Measurements from ENCODE around the gene IL31RA.
"Not testable (repeated sequence)": the region's sequence is repeated elsewhere in the genome, so short reads cannot be mapped to it uniquely, and the experiment has no call there.

The IL31RA gene

DNA sequence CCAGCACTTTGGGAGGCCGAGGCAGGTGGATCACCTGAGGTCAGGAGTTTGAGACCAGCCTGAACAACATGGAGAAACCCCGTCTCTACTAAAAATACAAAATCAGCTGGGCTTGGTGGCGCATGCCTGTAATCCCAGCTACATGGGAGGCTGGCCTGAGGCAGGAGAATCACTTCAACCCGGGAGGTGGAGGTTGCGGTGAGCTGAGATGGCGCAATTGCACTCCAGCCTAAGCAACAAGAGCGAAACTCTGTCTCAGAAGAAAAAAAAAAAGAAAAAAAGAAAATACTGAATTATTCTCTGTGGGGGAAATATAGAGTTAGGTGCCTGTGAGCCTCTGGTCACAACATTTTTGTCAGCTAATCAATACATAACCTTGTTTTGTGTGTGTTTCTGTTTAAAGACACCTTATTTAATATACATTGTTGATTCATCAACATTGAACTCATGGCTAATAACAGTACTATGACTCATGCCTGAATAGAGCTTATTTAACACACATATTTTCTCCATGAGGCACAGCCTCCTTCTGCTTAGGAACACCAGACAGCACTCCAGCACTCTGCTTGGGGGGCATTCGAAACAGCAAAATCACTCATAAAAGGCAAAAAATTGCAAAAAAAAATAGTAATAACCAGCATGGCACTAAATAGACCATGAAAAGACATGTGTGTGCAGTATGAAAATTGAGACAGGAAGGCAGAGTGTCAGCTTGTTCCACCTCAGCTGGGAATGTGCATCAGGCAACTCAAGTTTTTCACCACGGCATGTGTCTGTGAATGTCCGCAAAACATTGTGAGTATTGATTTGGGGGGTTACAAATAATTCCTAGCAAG lies at the start of gene IL31RA:
TSS of gene IL31RA (plus strand) at position 519 of the 836 bp plus-strand sequence. CDS start at position 733, 214 bp downstream.
- DNase-seq = peak; percentile 76

- DNase-seq = not testable (repeated sequence)
Observed at GRCh38 chr5:55808814-55809213, 42.3 kb upstream of the IL31RA start.

- DNase-seq = not testable (repeated sequence)
Observed at GRCh38 chr5:55815939-55816338, 35.2 kb upstream of the IL31RA start.

DNA sequence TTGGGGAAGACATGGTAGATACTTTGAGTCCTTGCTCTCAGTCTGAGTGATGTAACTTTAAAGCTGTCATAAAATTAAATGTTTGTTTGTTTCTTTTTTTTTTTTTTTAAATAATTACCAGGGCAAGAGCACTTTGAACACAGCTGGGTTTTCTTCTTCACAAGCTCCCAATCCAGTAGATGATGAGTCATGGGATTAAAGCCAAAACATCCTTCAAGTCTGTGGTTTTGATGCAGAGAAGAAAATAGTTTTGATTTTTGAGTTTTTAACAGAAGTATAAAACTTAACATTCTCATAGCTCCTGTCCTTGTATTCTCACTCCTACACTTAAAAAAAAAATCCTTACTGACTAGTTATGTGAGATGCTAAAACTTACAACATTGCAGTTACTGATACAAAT lies 34.8 kb upstream of the IL31RA start:
- DNase-seq = peak; percentile 55

GRCh38 chr5:55817030-55817429 lies 34.1 kb upstream of the IL31RA start:
- DNase-seq = no peak

- no peak for DNase-seq
Observed at GRCh38 chr5:55820488-55820887, 30.7 kb upstream of the IL31RA start.

DNA sequence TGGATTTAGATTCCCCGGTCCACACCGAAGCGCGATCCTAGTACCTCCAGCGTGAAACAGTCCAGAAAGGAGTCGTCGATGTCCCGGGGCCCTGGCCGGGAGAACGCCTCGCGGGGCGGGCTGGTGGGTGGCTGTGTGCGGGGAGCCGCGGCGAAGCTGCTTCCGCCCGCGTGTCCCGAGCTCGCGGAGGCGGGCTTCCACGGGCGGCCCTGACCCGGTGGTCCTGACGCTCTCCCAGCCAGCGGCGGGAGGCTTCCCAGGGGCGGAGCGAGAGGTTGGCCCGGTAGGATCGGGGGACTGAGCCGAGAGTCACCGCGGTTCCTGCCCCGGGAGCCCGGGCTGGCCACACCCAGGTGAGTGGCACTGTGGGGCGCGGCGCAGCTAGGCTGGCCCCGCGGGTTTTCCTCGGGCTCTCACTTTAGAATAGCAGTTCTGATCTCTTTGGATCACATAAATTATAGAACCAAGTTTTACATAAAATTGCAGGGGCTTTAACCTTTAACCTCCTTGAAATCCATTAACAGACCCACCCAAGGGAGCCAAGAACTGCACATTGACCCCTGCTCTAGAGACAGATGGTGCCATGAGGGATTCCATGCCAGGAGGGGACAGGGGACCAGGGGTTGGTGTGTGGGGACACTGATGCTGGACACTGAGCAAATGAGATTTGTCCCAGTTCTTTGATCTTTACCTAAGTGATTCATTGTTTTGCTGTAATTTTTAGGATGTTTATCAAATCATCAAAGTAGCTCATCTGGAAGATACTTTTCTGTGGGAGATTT lies 29.2 kb upstream of the IL31RA start:
- no peak for DNase-seq

GRCh38 chr5:55823151-55823796 lies 27.9 kb upstream of the IL31RA start:
- no peak for DNase-seq

- no peak for DNase-seq
Observed at GRCh38 chr5:55829956-55830355, 21.2 kb upstream of the IL31RA start.

- no peak for DNase-seq
Observed at GRCh38 chr5:55832446-55832845, 18.7 kb upstream of the IL31RA start.

GRCh38 chr5:55836191-55836590 lies 15.0 kb upstream of the IL31RA start:
- DNase-seq = no peak

GRCh38 chr5:55841976-55842375 lies 9.2 kb upstream of the IL31RA start:
- no peak for DNase-seq

- DNase-seq = no peak
Observed at GRCh38 chr5:55847837-55848236, 3.3 kb upstream of the IL31RA start.

DNA sequence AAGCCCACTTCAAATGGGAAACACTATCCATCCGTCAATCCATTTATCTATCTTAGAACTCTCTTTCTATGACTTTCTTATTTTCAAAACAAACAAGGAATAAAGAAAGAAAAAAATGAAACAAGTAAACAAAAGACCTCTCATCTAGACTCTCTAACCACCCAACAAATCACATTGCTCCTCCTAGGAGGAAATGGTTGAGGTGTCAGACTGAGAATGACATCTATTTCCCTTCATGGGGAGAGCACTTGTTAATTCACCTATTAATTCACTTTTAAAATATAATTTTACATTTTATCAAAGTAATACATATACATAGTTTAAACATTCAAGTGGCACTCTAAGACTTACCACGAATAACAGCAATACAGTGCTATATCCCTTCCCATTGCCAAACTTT lies 2.4 kb upstream of the IL31RA start:
- no peak for DNase-seq

- no peak for DNase-seq
Observed at GRCh38 chr5:55851675-55851979, 470 bp downstream of the IL31RA start.

DNA sequence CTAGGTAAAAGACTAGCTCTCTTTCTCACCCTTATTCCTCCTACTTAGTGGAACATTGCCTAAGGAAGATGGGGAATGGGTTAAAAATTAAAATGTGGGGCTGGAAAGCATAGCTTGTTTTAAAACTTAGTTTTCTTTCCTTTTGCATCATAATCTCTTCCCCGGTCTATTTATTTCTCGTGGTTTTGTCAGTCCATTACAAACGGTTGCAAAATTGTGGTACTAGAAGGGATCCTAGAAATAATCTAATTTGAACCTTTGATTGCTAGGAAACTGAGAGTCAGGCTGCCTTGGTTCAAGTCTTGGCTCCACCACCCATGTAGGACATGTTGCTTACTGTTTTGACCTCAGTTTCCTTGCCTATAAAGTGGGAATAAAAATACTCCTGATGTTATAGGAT lies 1.3 kb downstream of the IL31RA start:
- DNase-seq = peak; percentile 64

GRCh38 chr5:55853041-55853670 lies 2.0 kb downstream of the IL31RA start:
- peak; percentile 63 for DNase-seq

DNA sequence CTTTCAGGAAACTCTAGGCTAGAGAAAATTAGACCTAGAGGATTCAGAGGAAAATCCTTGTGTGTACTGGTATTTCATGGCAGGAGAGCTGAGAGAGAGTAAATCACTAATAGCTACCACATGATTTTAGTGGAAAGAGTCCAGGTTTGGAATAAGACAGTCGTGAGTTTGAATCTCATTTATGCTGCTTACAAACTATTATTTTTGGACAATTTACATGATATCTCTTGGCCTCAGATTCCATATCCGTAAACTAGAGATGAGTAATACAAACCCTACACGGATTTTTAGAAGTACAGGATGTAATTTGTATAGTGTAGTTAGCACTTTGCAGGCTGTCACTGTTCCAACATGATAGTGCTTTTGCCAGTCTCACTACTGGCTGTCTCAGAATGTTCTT lies 2.7 kb downstream of the IL31RA start:
- DNase-seq = no peak

DNA sequence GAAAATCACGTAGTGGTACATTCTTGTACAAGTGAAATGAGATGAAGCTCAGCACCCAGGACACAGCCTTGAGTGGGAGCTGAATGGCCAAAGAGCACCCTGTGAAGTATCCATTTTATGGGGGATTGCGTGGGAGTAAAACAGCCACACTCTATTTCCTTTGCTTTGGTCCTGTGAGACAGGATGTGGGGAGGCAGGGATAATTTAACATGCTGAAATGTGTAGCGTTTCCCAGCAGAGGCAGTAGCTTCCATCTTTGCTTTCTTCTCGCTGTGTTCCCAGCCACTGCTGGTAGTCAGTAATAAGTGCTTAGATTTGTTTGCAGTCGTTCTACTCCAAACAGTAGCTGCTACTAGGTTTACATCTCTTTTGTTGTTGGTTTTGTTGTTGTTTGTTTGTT lies 4.4 kb downstream of the IL31RA start:
- DNase-seq = peak; percentile 57

DNA sequence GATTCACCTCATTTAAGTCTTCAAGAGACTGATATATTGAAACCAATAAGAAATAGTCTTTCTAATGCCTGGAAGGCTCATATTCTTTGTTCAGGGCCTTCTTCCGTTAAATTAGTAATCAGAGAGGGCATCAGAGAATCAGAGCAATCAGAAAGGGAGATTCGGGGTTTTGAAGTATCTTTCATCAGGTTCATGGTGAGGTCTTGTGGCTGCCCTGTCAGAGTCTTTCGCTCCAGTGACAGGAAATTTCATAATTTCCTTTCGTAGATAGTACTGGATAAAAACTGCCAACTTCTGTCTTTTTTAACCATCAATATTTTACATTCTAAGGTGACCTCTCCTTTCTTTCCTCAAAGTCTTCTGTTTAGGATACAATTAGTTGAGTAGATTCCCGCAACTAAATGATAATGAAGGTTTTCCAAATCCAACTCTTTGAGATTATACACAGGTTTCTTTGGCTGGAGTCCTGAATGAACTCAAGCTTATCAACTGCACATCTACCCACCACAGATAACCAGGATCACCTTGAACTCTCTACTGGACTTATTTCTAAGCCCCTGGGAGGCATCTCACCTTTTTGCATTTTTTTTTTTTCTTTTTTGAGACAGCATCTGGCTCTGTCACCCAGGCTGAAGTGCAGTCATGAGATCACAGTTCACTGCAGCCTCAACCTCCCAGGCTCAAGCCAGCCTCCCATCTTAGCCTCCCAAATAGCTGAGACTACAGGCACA lies 5.5 kb downstream of the IL31RA start:
- DNase-seq = peak; percentile 93

- DNase-seq = peak; percentile 24
Observed at GRCh38 chr5:55857247-55857640, 6.1 kb downstream of the IL31RA start.

GRCh38 chr5:55858104-55858503 lies 6.9 kb downstream of the IL31RA start:
- no peak for DNase-seq

DNA sequence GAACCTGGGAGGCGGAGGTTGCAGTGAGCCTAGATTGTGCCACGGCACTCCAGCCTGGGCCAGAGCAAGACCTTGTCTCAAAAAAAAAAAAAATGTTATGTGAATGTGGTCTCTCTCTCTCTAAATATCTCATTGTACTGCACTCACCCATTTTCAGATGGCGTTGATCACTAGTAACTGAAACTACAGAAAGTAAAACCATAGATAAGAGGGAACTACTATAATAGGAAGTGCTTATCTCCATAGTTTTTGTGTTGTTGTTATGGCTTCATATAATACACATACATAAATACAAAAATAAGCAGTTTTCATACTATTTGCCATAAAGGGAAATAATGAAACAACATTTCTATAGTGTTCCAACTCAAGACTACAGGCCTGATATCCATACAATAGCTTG lies 9.1 kb downstream of the IL31RA start:
- peak; percentile 89 for DNase-seq
